IPS-11a (cell line): ENCODE data around the gene SPIRE2.
"Not testable (repeated sequence)": the region's sequence is repeated elsewhere in the genome, so short reads cannot be mapped to it uniquely, and the experiment has no call there.

ENCODE experiments used
- H3K4me3 ChIP-seq: one replicate; pipeline ENCODE4 v1.5.1; 2013; ENCODE audit warnings: low read depth, low read length, control low read depth

Gene SPIRE2

GRCh38 chr16:89912143-89912542 is 83.9 kb downstream of the SPIRE2 start:
- no peak overlapping the region for H3K4me3 ChIP-seq

GRCh38 chr16:89912627-89913026 is 84.4 kb downstream of the SPIRE2 start:
- no peak overlapping the region for H3K4me3 ChIP-seq

GRCh38 chr16:89913408-89914387 is 85.4 kb downstream of the SPIRE2 start:
- no peak overlapping the region for H3K4me3 ChIP-seq

GRCh38 chr16:89914642-89915285 is 86.5 kb downstream of the SPIRE2 start:
- not testable (repeated sequence) for H3K4me3 ChIP-seq

- H3K4me3 ChIP-seq, result no peak overlapping the region
Measured at GRCh38 chr16:89915303-89916232, 87.3 kb downstream of the SPIRE2 start.

- H3K4me3 ChIP-seq, result peak overlapping the region; percentile 43
Measured at GRCh38 chr16:89917773-89918452, 89.6 kb downstream of the SPIRE2 start.

- peak within 1 kb of the TSS; percentile 43 for H3K4me3 ChIP-seq
Measured at GRCh38 chr16:89918453-89919347, 90.4 kb downstream of the SPIRE2 start, which contains the start of gene MC1R. MC1R (plus strand) TSS chr16:89918862; CDS start chr16:89919259, 397 bp downstream.

GRCh38 chr16:89919535-89920406 is 91.5 kb downstream of the SPIRE2 start:
- H3K4me3 ChIP-seq, result no peak overlapping the region

- no peak overlapping the region for H3K4me3 ChIP-seq
Measured at GRCh38 chr16:89920723-89921122, 92.4 kb downstream of the SPIRE2 start.
